Activated naive CD4-positive, alpha-beta T cell treated with anti-CD3 and anti-CD28 coated beads, Interleukin-2, amount 50 U/mL, for 72 hours (primary cell): ENCODE results near the gene PDLIM5. TPM values are rescaled to one million over a fixed set of nuclear protein-coding genes. Genes with fewer than 3 reads are reported as not detected.
"Not testable (repeated sequence)": the region's sequence is repeated elsewhere in the genome, so short reads cannot be mapped to it uniquely, and the experiment has no call there.

Source experiments
- ATAC-seq, 2 donors: fragments of 150-1000 bp; cut with Tn5 transposase; 2 replicates each; pipeline ENCODE4 v1.10.0; 2021; ENCODE audit warnings: mild to moderate bottlenecking in 2 of 2, moderate library complexity in 2 of 2
- DNase-seq, 2 donors: peaks; one replicate each; pipeline ENCODE4 v3.0.0; 2021 to 2022; ENCODE audit warnings: low spot score in 2 of 2
- H3K27ac Mint-ChIP-seq, 2 donors: one replicate each; pipeline ENCODE4 v1.8.0; 2022; ENCODE audit warnings: mild to moderate bottlenecking in 2 of 2, mixed read lengths in 2 of 2
- H3K36me3 Mint-ChIP-seq, 2 donors: one replicate each; pipeline ENCODE4 v1.8.0; 2022; ENCODE audit warnings: mixed read lengths in 2 of 2
- H3K9me3 Mint-ChIP-seq, 2 donors: one replicate each; pipeline ENCODE4 v1.8.0; 2022; ENCODE audit warnings: mixed read lengths in 2 of 2
- total RNA-seq, 2 donors: library from RNA; stranded (reverse); gene quantifications; one replicate each; pipeline ENCODE4 v1.2.3, GENCODE V29; 2022

The PDLIM5 gene
- total RNA-seq, 2 donors from 2014 or later = 18.6 to 21.8 TPM

- Mint-ChIP-seq H3K27ac (no peak overlapping the region), H3K36me3 (no peaks in the 10 kb centered on the region), H3K9me3 (no peaks in the 10 kb centered on the region)
- ATAC-seq (no peak), DNase-seq (no peak)
Measured at GRCh38 chr4:94500685-94501084, 48.9 kb downstream of the PDLIM5 start.

- no peak for ATAC-seq
- no peaks in the 10 kb centered on the region for H3K36me3 Mint-ChIP-seq
- no peak overlapping the region for H3K27ac Mint-ChIP-seq
- no peaks in the 10 kb centered on the region for H3K9me3 Mint-ChIP-seq
- no peak for DNase-seq
Measured at GRCh38 chr4:94504545-94504944, 52.8 kb downstream of the PDLIM5 start.

GRCh38 chr4:94506822-94507221, 55.1 kb downstream of the PDLIM5 start:
- Mint-ChIP-seq H3K9me3 (no peaks in the 10 kb centered on the region), H3K27ac (no peak overlapping the region), H3K36me3 (no peaks in the 10 kb centered on the region)
- no peak for ATAC-seq
- no peak for DNase-seq

DNA sequence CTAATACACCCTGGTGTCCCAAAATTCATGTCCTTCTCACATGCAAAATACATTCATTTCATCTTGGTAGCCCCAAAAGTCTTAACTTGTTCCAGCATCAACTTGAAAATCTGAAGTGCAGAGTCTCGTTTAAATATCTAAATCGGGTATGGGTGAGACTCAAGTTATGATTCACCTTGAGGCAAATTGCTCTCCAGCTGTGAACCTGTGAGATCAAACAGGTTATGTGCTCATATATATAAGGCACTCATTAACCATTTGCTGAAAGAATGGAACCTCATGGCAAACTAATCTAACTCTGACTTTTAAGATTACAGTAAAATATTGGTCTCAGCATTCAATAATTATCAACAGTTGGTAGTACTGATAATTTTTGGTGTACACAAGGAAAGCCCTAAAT, 55.5 kb downstream of the PDLIM5 start:
- Mint-ChIP-seq H3K27ac (no peak overlapping the region), H3K9me3 (no peaks in the 10 kb centered on the region), H3K36me3 (no peaks in the 10 kb centered on the region)
- DNase-seq (no peak), ATAC-seq (peak; percentile 24 to 65)

DNA sequence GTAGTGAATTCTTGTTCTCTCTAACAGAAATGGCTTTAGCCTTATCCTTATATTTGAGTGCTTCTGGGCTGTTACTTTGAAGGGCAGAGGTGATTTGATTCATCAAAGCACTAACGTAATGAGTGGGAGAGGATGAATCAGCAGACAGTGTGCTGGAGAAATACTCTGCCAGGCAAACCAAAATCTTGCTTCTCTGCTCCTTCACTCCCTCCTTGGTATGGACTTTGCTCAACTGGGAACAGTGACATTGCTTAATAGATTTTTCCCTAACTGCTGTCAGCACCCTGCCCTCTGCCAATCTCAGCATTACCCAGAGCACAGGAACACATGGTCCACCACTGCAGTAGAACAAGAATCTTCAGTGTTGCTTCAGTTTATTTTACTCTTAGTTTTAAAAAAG, 56.0 kb downstream of the PDLIM5 start:
- ATAC-seq = peak; percentile 96 to 99
- H3K27ac Mint-ChIP-seq = no peak overlapping the region
- no peaks in the 10 kb centered on the region for H3K36me3 Mint-ChIP-seq
- no peaks in the 10 kb centered on the region for H3K9me3 Mint-ChIP-seq
- peak in 1 of 2 donors; percentile 7 for DNase-seq

DNA sequence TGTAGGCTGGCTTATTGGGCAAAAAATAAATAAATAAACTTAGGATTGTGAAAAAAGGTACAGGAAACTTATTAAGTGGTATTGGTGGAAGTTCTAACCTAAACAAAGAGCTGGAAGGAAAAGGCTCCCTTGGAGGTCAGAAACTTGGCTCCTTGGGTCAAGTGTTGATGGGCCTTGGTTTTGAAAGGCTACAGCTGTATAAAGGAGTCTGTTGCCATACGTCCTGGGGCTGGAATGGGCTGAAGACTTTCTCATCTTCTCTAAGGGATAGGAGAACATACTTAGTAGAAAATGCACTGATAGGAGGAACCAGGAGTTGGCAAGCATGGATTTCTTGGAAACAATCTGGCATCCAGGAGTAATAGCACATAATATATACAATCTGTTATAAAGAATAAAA, 56.6 kb downstream of the PDLIM5 start:
- Mint-ChIP-seq H3K27ac (no peak overlapping the region), H3K36me3 (peaks cover 0 to under 1% of the 10 kb centered on the region in 2 donors), H3K9me3 (no peaks in the 10 kb centered on the region)
- DNase-seq (no peak), ATAC-seq (no peak)

DNA sequence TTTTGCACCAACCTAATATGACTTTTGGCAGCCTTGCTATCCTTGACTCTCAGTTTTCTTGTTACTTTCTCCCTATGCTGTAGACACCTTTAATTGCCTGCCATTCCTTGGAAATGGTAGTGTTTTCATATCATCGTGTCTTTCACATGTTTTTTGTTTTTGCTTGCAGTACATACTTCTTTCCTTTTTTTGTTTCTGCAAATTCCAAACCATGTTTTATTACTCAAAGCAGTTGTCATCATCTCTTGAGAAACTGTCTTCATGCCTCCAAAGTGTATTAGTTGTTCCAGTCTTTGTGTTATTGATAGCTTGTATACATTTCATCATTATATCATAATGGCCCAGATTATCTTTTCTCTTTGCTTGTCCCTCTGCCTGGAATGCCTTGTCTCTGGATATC, 57.1 kb downstream of the PDLIM5 start:
- H3K36me3 Mint-ChIP-seq = peaks cover 0 to 6% of the 10 kb centered on the region in 2 donors
- no peaks in the 10 kb centered on the region for H3K9me3 Mint-ChIP-seq
- no peak overlapping the region for H3K27ac Mint-ChIP-seq
- no peak for ATAC-seq
- DNase-seq = no peak

DNA sequence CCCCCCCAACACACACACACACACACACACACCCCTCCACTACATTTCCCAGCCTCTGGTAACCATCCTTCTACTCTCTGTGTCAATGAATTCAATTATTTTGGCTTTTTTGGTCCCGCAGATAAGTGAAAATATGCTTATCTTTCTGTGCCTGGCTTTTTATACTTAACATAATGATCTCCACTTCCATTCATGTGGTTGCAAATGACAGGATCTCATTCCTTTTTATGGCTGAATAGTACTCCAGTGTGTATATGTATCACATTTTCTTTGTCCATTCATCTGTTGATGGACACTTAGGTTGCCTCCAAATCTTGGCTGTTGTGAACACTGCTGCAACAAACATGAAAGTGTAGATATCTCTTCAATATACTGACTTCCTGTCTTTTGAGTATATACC, 59.8 kb downstream of the PDLIM5 start:
- ATAC-seq (no peak), DNase-seq (no peak)
- H3K36me3 Mint-ChIP-seq = peaks cover 0 to 6% of the 10 kb centered on the region in 2 donors
- H3K9me3 Mint-ChIP-seq = no peaks in the 10 kb centered on the region
- H3K27ac Mint-ChIP-seq = no peak overlapping the region

- not testable (repeated sequence) for H3K27ac Mint-ChIP-seq, H3K9me3 Mint-ChIP-seq, ATAC-seq, DNase-seq, H3K36me3 Mint-ChIP-seq
Measured at GRCh38 chr4:94513532-94513931, 61.8 kb downstream of the PDLIM5 start.

- Mint-ChIP-seq H3K36me3 (peaks cover 0 to 6% of the 10 kb centered on the region in 2 donors), H3K27ac (no peak overlapping the region), H3K9me3 (no peaks in the 10 kb centered on the region)
- DNase-seq (no peak), ATAC-seq (no peak)
Measured at GRCh38 chr4:94515365-94515764, 63.6 kb downstream of the PDLIM5 start.

GRCh38 chr4:94516067-94516466, 64.3 kb downstream of the PDLIM5 start:
- H3K27ac Mint-ChIP-seq = no peak overlapping the region
- peaks cover 0 to 6% of the 10 kb centered on the region in 2 donors for H3K36me3 Mint-ChIP-seq
- ATAC-seq = peak in 1 of 2 donors; percentile 64

DNA sequence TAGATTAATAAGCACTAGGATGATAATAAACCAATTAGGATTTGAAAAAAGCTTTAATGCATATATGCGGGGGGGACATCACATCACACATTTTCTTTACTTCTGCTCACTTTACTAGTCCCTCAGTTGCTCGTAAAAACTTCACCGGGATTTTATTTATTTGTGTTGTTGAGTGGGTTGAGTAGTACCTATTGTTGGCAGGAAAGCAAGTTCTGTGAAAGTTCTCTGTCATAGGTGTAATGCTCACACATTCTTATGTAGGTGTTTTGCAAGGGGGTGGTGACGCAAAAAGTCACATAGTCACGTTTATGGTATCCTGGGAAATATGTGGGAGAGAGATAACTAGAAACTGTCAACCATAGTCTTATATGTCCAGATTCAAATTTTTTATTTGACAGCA, 65.3 kb downstream of the PDLIM5 start:
- DNase-seq (no peak), ATAC-seq (no peak)
- Mint-ChIP-seq H3K9me3 (no peaks in the 10 kb centered on the region), H3K36me3 (peaks cover 0 to 6% of the 10 kb centered on the region in 2 donors), H3K27ac (no peak overlapping the region)

More at GRCh38 chr4:94516067-94516466, 64.3 kb downstream of the PDLIM5 start:
- no peak for DNase-seq
- no peaks in the 10 kb centered on the region for H3K9me3 Mint-ChIP-seq

GRCh38 chr4:94517492-94517891, 65.8 kb downstream of the PDLIM5 start:
- ATAC-seq (no peak), DNase-seq (no peak)
- no peaks in the 10 kb centered on the region for H3K9me3 Mint-ChIP-seq
- H3K36me3 Mint-ChIP-seq = peaks cover 0 to 6% of the 10 kb centered on the region in 2 donors
- H3K27ac Mint-ChIP-seq = no peak overlapping the region

- ATAC-seq (no peak), DNase-seq (no peak)
- Mint-ChIP-seq H3K27ac (no peak overlapping the region), H3K36me3 (no peaks in the 10 kb centered on the region), H3K9me3 (no peaks in the 10 kb centered on the region)
Measured at GRCh38 chr4:94519019-94519418, 67.3 kb downstream of the PDLIM5 start.

GRCh38 chr4:94519925-94520789, 68.4 kb downstream of the PDLIM5 start:
- H3K9me3 Mint-ChIP-seq = no peaks in the 10 kb centered on the region
- H3K27ac Mint-ChIP-seq = no peak overlapping the region
- H3K36me3 Mint-ChIP-seq = no peaks in the 10 kb centered on the region
- DNase-seq = no peak
- ATAC-seq = no peak

DNA sequence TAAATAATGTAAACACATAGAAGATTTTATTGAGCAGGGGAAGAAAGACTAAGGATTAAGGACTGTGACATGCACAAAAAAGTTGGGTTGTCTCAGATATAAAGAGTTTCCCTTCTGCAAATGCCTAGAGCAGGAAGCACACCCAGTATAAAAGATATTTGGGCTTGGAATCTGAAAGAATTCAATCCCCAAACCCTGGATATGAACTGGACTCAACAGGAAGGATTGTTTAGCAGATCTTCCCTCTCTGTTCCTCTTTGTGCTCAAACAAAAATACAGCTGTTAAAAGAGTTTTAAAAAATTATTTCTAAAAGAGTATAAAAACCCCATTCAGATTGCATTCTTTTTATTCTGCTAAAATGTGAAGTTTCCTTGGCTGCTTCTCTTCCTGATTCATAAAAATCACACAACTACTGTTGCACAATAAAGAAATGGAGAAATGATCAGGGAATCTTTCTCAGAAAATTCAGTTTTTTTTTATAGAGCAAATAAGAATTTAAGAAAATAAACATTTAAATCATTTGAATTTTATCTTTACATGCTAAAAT, 71.4 kb downstream of the PDLIM5 start:
- Mint-ChIP-seq H3K9me3 (no peaks in the 10 kb centered on the region), H3K27ac (no peak overlapping the region), H3K36me3 (no peaks in the 10 kb centered on the region)
- no peak for DNase-seq
- ATAC-seq = no peak

- no peak for DNase-seq
- peak in 1 of 2 donors; percentile 40 for ATAC-seq
- no peak overlapping the region for H3K27ac Mint-ChIP-seq
- no peaks in the 10 kb centered on the region for H3K9me3 Mint-ChIP-seq
- H3K36me3 Mint-ChIP-seq = no peaks in the 10 kb centered on the region
Measured at GRCh38 chr4:94523617-94524016, 71.9 kb downstream of the PDLIM5 start.
